GM19395 (cell line): ENCODE data around the gene FBXO4.
A peak's percentile ranks its signal among the peaks of the same experiment; 100 is the strongest.

ENCODE experiments used
- ATAC-seq: cut with Tn5 transposase; IDR thresholded peaks from one replicate; pipeline ENCODE4 v1.9.1; 2021; ENCODE audit warnings: mild to moderate bottlenecking, moderate library complexity; ENCODE audit not compliant: unreplicated experiment

Gene FBXO4, protein sequence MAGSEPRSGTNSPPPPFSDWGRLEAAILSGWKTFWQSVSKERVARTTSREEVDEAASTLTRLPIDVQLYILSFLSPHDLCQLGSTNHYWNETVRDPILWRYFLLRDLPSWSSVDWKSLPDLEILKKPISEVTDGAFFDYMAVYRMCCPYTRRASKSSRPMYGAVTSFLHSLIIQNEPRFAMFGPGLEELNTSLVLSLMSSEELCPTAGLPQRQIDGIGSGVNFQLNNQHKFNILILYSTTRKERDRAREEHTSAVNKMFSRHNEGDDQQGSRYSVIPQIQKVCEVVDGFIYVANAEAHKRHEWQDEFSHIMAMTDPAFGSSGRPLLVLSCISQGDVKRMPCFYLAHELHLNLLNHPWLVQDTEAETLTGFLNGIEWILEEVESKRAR

GRCh38 chr5:41924872-41925554, at the start of gene FBXO4:
TSS of gene FBXO4 (plus strand) at chr5:41925281. CDS start at chr5:41925310, 29 bp downstream.
- peak; percentile 90 for ATAC-seq

DNA sequence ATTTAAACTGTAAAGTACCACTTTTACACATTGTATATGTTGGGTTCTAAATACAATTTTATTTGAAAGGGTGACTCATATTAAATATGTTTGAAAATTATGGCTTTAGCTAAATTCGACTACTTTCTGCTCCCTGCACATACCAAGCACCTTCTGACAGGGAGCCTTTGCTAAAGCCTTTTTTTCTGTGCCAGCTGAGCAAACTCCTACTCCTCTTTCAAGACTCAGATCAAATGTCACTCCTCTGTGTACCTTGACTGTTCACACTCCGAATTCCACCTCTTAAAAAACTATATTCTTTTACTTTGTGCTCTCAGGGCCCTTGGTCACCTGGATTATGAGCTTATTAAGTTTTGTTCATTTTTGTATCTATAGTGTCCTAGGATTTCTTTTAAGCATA, 48.4 kb upstream of the FBXO4 start:
- no peak for ATAC-seq

- ATAC-seq, result no peak
These were observed 47.7 kb upstream of the FBXO4 start for GRCh38 chr5:41877408-41877807.

DNA sequence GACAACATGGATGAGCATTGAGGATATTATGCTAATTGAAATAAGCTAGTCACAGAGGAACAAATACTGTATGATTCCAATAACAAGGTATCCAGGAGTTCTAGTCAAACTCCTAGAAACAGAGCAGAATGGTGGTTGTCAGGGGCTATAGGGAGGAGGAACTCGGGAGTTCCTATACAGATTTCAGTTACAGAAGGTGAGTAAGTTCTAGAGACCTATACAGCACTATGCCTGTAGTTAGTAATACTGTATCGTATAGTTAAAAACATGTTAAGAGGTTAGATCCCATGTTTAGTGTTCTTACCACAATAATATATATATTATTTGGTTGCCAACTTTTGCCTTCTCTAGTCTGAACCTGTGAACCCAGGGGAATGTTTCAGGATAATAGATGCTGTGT, 46.9 kb upstream of the FBXO4 start:
- ATAC-seq, result peak; percentile 55

DNA sequence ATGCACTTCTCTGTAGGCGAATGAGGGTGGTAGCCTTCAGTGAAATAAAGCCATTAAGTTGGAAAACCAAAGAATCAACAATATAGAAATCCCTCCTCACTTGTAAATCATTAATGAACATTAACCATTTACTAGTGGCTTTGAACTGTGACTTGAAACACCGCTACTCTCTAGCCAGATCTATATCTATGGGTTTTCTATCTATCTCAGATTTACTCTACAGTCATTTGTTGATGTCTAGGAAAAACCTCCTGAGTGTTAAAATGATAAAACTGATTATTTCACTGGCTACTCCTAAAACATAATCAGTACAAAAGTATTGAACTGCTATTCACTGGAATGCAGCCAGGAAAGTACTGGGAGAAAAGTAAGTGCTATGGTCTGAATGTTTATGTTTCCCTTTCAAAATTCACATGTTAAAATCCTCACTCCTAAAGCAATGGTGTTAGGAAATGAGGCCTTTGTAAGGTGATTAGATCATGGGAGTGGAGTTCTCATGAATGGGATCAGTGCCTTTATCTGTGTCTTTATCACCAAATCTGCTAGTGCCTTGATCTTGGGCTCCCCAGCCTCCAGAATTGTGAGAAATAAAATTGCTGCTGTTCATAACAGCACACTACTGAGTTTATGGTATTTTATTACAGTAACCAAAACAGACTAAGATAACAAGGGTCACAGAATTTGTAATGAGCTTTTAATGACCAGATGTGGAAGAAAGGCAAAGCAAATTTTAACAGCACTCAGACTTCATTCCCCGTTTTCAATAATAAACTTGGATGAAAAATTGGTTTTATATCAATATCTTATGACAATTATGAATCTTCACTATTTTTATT, 46.2 kb upstream of the FBXO4 start:
- peak; percentile 74 for ATAC-seq

DNA sequence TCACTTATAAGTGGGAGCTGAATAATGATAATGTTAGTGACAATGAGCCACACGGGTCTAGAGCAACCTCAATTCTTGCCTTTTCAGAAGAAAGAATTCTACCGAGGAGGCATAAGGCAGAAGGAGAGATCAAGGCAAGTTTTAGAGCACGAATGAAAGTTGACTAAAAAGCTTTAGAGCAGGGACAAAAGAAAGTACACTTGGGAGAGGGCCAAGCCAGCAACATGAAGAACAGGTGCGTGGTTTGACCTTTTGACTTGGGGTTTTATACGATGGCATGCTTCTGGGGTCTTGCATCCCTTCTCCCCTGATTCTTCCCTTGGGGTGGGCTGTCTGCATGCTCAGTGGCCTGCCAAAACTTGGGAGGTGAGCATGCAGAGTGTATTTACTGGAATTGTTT, 42.3 kb upstream of the FBXO4 start:
- no peak for ATAC-seq

- no peak for ATAC-seq
These were observed 41.8 kb upstream of the FBXO4 start for GRCh38 chr5:41883243-41883642.

DNA sequence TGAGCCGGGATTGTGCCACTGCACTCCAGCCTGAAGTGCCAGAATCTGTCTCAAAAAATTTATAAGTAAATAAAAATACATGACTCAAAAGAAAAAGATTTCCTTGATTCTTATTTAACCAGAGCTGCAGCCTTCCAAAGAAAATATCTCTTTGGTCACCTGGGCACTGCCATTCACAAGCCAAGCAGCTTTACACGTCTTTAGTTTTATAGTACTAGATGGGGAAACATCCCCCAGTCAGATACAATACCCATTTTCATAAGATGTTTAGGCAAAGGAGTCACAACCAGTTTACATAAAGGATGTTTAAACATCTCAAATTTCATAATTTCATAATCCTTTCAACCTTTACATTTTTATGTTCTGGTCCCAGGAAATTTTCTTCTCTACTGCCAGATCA, 41.1 kb upstream of the FBXO4 start:
- ATAC-seq, result no peak

DNA sequence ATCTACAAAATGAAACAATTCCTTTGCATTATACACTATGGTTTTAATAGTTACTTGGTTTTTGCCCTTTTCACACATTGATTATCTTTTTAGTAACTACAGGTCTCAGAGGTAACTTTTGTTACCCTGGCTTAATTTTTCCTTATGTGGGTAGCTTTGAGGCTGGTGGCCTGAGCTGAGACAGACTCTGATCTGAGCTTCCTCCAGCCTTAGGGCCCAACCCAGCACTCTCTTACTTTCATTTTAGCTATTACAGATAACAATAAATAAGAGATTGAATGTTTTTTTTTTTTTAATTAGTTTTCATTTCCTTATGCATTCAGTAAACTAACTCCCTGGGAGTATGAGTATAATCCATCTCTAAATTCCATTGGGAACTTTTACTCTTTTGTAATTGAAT, 39.8 kb upstream of the FBXO4 start:
- ATAC-seq, result no peak

GRCh38 chr5:41891066-41891707, 33.9 kb upstream of the FBXO4 start:
- ATAC-seq, result peak; percentile 54

GRCh38 chr5:41892031-41892430, 33.0 kb upstream of the FBXO4 start:
- no peak for ATAC-seq

DNA sequence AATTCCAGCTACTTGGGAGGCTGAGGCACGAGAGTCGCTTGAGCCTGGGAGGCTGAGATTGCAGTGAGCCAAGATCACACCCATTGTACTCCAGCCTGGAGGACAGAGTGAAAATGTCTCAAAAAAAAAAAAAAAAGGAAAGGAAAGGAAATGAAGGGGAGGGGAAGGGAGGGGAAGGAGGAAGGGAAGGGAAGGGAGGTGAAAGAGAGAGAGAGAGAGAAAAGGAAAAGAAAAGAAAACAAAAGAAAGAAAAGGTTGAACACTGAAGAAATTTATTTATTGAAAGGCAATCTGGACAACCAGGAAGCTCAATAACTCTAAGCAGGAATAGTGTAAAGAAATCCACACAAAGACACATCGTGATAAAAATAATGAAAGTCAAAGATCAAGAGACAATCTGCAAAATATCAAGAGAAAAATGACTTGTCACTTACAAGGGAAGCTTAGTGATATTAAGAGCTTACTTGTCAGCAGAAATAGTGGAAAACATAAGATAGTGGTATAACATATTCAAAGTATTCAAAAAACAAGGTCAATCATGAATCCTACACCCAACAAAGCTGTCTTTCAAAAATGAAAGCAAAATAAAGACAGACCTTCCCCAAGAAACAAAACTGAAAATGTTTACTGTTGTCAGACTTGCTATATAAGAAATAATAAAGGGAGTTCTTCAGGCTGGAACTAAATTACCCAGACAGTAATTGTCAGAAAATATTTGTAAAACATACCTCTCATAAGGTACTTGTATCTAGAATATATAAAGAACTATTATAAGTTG, 31.8 kb upstream of the FBXO4 start:
- ATAC-seq, result peak; percentile 75

DNA sequence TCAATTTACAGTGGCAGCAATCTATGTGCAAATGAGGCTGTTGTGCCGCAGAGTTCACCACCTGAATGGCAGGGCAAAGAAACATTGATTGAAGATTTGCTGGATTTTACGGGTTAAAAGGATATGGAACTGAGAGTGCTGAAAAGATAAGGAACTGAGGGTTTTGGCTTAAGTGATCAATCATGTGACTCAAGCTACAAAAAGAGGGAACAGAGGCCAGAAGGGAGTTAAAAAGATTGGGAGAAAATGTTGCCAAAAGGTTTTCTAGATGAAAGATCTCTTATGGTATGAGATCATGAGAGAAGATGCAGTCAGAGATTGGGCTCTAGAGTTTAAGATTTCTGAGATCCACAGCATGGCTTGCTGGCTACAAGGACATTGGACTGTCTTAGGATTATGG, 28.9 kb upstream of the FBXO4 start:
- ATAC-seq, result no peak

DNA sequence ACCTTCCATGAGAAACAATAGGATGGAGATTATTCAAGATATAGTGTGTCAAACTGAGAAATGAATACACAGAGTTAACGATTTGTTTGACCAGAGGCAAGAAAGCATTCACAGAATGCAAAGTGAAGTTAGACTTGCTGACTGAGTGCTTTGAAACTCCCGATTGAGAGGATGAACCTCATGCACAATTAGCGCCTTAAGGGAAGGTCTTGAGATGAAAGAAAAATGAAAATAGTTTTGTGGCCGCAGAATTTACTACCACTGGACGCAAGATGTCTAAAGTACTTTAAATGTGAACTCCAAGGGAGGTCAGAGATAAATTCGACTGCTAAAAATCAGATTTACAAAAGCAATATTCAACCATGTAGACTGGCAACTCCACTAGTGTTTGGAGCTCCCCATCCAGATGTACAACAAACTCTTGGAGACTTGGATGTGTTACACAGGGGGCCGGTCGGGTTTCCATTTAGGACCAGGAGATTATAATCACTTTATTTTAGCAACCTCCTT, 21.6 kb upstream of the FBXO4 start:
- no peak for ATAC-seq

GRCh38 chr5:41903892-41904799, 20.9 kb upstream of the FBXO4 start, which contains the start of gene RIMOC1:
TSS of gene RIMOC1 (plus strand) at chr5:41904344. CDS start at chr5:41904368, 24 bp downstream.
- peak; percentile 99 for ATAC-seq

DNA sequence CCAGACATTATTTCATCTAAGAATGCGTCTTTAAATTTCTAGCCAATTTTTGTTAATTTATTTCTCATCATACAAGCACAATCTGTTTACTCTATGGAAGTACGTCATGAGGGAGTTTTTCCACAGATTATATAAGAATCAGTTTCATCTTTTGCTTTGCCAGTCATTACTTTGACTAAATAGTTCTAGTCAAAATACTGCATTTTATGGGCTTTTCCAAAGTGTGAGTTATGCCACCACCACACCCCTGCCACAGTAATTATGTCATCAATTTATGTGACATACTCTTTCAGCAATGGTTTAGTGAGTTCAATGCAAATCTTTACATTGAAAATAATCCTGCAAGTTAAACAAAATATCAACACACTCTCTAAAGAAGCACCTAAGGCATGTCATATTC, 18.9 kb upstream of the FBXO4 start:
- ATAC-seq, result no peak

DNA sequence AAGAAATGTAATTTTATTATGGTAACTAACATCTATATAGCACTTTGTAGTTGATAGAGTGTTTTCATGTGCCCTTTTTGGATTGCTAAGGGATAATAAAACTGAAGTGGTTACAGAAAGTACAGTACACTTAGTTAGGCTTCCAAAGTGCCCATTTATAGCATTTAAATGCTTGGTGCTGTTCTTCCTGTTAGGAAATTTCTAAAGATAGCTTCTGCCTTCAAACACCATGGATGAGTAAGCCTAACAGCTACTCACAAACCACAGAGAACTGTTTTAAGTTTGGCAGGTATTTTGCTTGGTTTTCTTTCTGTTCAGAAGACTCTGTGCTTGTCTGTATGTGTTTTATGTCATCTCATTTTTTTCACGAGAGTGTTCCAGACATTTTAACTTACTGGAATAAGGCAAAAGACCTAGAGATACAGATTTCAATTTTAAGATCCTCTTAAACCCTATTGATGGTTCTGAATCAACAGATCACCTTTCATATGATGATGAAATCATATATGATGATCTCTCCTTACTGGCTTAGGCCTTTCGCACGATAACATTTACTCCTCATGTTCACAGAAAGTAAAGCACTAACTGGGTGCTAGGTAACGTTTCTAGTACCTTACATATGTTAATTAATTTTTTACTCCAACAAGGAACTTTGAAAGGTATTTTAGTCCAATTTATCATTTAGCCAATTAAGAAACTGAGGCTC, 16.6 kb upstream of the FBXO4 start:
- no peak for ATAC-seq

GRCh38 chr5:41918105-41918504, 7.0 kb upstream of the FBXO4 start:
- ATAC-seq, result peak; percentile 76
